Ectodermal cell (in vitro differentiated cells): ENCODE results near the gene CEP112.
"Not testable (repeated sequence)": the region's sequence is repeated elsewhere in the genome, so short reads cannot be mapped to it uniquely, and the experiment has no call there.

Experiments used
- H3K27ac ChIP-seq: 2 replicates; pipeline ENCODE4 v1.7.0; 2013; ENCODE audit warnings: mild to moderate bottlenecking, low read depth, low read length; ENCODE audit not compliant: insufficient read depth, poor library complexity, severe bottlenecking
- H3K27me3 ChIP-seq: 2 replicates; pipeline ENCODE4 v1.7.0; 2013; ENCODE audit warnings: mild to moderate bottlenecking, low read length; ENCODE audit not compliant: insufficient read depth, control insufficient read depth, poor library complexity, severe bottlenecking
- H3K36me3 ChIP-seq: one replicate; pipeline ENCODE4 v1.7.0; 2013; ENCODE audit warnings: low read length; ENCODE audit not compliant: control insufficient read depth, insufficient read depth
- H3K4me1 ChIP-seq: one replicate; pipeline ENCODE4 v1.7.0; 2013; ENCODE audit warnings: low read length; ENCODE audit not compliant: control insufficient read depth, insufficient read depth
- H3K4me3 ChIP-seq: 2 replicates; pipeline ENCODE4 v1.7.0; 2013; ENCODE audit warnings: low read depth, low read length, control low read depth; ENCODE audit not compliant: insufficient read depth
- H3K9me3 ChIP-seq: 2 replicates; pipeline ENCODE4 v1.7.0; 2013; ENCODE audit warnings: mild to moderate bottlenecking, low read length, moderate library complexity; ENCODE audit not compliant: control insufficient read depth
- WGBS, 2 experiments: methylation state at CpG; one replicate each; pipeline ENCODE4 v1.1.7; 2013; ENCODE audit warnings: missing lambda C conversion rate in 2 of 2; 5-methylcytosine and 5-hydroxymethylcytosine counted together

The CEP112 gene

GRCh38 chr17:65799869-65800268 is 392.1 kb downstream of the CEP112 start:
- H3K4me1 ChIP-seq: no peaks in the 10 kb centered on the region
- no peaks in the 10 kb centered on the region for H3K27me3 ChIP-seq
- H3K4me3 ChIP-seq: no peak overlapping the region
- H3K9me3 ChIP-seq: peaks cover 7% of the 10 kb centered on the region
- 82 to 86% methylated on average over 1 of the region's 1 CpG for WGBS, 2 experiments
- H3K27ac ChIP-seq: no peak overlapping the region
- H3K36me3 ChIP-seq: no peaks in the 10 kb centered on the region

DNA sequence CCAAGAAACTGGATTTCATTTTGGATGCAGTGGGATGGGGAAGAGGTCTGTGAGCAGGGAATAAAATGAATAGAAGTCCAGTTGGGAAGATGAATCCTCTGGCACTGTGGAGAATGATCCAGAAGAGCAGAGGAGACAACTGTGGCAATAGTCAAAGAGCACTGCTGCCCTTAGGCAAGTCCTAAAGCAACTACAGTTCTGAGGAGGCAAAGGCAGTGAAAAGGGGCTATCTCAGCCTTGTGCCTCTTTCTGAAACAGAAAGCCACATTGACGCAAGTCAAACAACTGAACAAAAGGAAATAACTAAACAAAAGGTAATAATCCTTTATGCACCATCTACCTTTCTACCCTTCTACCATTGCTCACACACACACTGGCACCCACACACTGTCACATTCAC is 392.5 kb downstream of the CEP112 start:
- H3K27ac ChIP-seq: no peak overlapping the region
- no peaks in the 10 kb centered on the region for H3K36me3 ChIP-seq
- no peak overlapping the region for H3K4me3 ChIP-seq
- 86 to 87% methylated on average over 1 of the region's 1 CpG for WGBS, 2 experiments
- peaks cover 7% of the 10 kb centered on the region for H3K9me3 ChIP-seq
- no peaks in the 10 kb centered on the region for H3K27me3 ChIP-seq
- no peaks in the 10 kb centered on the region for H3K4me1 ChIP-seq

DNA sequence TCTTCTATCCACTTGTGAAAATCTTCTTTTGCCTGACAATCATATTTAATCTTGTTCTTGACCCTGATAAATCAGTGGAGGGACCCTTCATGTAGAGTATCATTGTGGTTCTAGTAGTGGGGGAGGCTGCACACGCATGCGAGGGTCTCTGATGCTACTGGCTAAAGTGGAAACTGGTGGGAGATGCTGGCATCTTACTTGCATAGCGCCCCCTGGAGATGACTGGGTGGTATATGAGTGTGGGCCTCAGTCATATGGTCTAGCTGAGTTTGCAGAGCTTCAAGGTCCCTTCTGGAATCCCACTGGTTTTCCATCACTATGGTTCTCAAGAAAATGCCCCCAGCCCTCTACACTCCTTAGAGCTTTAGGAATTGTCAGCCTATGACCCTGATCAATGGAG is 394.1 kb downstream of the CEP112 start:
- Histone ChIP-seq H3K36me3 (no peaks in the 10 kb centered on the region), H3K4me1 (no peaks in the 10 kb centered on the region), H3K4me3 (no peak overlapping the region), H3K9me3 (peaks cover 7% of the 10 kb centered on the region), H3K27me3 (no peaks in the 10 kb centered on the region), H3K27ac (no peak overlapping the region)
- WGBS, 2 experiments: 64 to 68% methylated on average over 3 of the region's 3 CpGs

- Histone ChIP-seq H3K36me3 (no peaks in the 10 kb centered on the region), H3K27ac (no peak overlapping the region), H3K27me3 (no peaks in the 10 kb centered on the region), H3K4me1 (no peaks in the 10 kb centered on the region), H3K9me3 (peaks cover 4% of the 10 kb centered on the region), H3K4me3 (no peak overlapping the region)
- 94 to 100% methylated on average over 1 of the region's 1 CpG for WGBS, 2 experiments
These were observed 394.8 kb downstream of the CEP112 start for GRCh38 chr17:65797101-65797500.

DNA sequence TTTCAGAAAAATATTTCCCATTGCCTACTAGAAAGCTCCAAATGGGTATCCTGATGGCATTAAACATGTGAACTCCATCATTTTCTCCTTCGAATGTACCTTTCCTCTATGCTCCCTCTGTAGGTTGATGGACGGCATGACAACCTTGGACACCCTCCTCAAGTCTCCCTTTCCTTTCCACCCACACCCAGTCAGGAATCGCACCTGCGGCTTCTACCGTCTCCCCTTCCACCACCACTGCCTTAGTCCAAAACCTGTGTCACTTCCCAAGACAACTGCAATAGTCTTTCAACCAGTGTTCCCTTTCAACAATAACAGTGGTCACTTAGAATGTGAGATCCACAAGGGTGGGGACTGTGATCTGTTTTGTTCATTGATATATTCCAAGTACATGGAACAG is 397.4 kb downstream of the CEP112 start:
- WGBS, 2 experiments: 56 to 57% methylated on average over 5 of the region's 5 CpGs
- Histone ChIP-seq H3K36me3 (no peaks in the 10 kb centered on the region), H3K4me3 (no peak overlapping the region), H3K9me3 (no peaks in the 10 kb centered on the region), H3K4me1 (peaks cover 4% of the 10 kb centered on the region), H3K27ac (no peak overlapping the region), H3K27me3 (no peaks in the 10 kb centered on the region)

DNA sequence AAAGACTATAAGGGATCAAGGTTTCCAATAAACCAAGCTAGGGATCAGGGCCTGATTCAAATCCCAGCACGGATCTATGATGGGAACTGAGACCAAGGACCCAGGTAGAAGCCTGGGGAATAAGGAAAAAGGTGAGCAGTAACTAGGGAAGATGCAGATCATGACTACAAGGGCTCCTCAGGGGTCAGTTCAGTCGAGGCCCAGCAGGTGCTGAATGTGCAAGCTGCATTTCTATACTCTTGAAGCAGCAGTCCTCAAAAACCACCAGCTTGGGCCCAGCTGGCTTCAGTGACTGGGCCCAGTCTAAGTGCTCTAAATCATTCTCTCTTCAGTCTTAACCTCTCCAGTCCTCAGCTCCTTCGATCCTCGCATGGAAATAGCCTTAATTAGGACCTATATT is 401.7 kb downstream of the CEP112 start:
- Histone ChIP-seq H3K4me3 (no peak overlapping the region), H3K36me3 (no peaks in the 10 kb centered on the region), H3K27me3 (no peaks in the 10 kb centered on the region), H3K9me3 (no peaks in the 10 kb centered on the region), H3K27ac (no peak overlapping the region), H3K4me1 (peaks cover 4% of the 10 kb centered on the region)
- WGBS, 2 experiments: 72 to 75% methylated on average over 4 of the region's 4 CpGs

- H3K9me3 ChIP-seq: no peaks in the 10 kb centered on the region
- no peaks in the 10 kb centered on the region for H3K36me3 ChIP-seq
- H3K4me3 ChIP-seq: no peak overlapping the region
- H3K27me3 ChIP-seq: no peaks in the 10 kb centered on the region
- peaks cover 4% of the 10 kb centered on the region for H3K4me1 ChIP-seq
- WGBS, 2 experiments: 83% methylated on average over 1 of the region's 1 CpG; no CpG with 5 or more reads in 1 of the 2 experiments
- H3K27ac ChIP-seq: no peak overlapping the region
These were observed 404.4 kb downstream of the CEP112 start for GRCh38 chr17:65787503-65787902.

GRCh38 chr17:65786479-65786878 is 405.5 kb downstream of the CEP112 start:
- H3K4me3 ChIP-seq: no peak overlapping the region
- 91 to 92% methylated on average over 4 of the region's 5 CpGs for WGBS, 2 experiments
- no peak overlapping the region for H3K27ac ChIP-seq
- no peaks in the 10 kb centered on the region for H3K9me3 ChIP-seq
- peaks cover 4% of the 10 kb centered on the region for H3K4me1 ChIP-seq
- H3K27me3 ChIP-seq: no peaks in the 10 kb centered on the region
- H3K36me3 ChIP-seq: no peaks in the 10 kb centered on the region

DNA sequence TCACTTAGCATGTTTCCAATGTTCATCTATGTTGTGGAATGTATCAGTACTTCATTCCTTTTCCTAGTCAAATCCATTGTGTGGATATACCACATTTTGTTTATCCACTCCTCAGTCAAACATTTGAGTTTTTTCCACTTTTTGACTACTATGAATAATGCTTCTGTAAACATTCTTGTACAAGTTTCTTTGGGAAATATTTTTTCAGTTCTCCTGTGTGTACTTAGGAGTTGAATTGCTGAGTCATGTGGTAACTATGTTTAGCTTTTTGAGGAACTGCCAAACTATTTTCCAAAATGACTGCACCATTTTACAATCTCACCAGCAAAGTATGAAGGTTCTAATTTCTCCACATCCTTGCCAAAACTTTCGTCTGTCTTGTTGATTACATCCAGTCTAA is 406.8 kb downstream of the CEP112 start:
- WGBS, 2 experiments: 83% methylated on average over 1 of the region's 1 CpG
- H3K36me3 ChIP-seq: no peaks in the 10 kb centered on the region
- no peaks in the 10 kb centered on the region for H3K9me3 ChIP-seq
- no peaks in the 10 kb centered on the region for H3K4me1 ChIP-seq
- H3K4me3 ChIP-seq: no peak overlapping the region
- no peak overlapping the region for H3K27ac ChIP-seq
- no peaks in the 10 kb centered on the region for H3K27me3 ChIP-seq

GRCh38 chr17:65783845-65784334 is 408.0 kb downstream of the CEP112 start:
- Histone ChIP-seq H3K4me1 (no peaks in the 10 kb centered on the region), H3K4me3 (no peak overlapping the region), H3K36me3 (no peaks in the 10 kb centered on the region), H3K27me3 (no peaks in the 10 kb centered on the region), H3K27ac (no peak overlapping the region), H3K9me3 (no peaks in the 10 kb centered on the region)
- 97 to 98% methylated on average over 4 of the region's 4 CpGs for WGBS, 2 experiments

- 41 to 57% methylated on average over 1 of the region's 1 CpG for WGBS, 2 experiments
- H3K27ac ChIP-seq, H3K9me3 ChIP-seq, H3K27me3 ChIP-seq, H3K4me1 ChIP-seq, H3K36me3 ChIP-seq, H3K4me3 ChIP-seq: not testable (repeated sequence)
These were observed 409.7 kb downstream of the CEP112 start for GRCh38 chr17:65782104-65782706.
